IPS-NIHi7 (cell line): ENCODE measurements around the gene HAUS8.

Experiments
- DNase-seq: peaks from one replicate; pipeline ENCODE4 v3.0.0; 2012; ENCODE audit warnings: mixed read lengths; ENCODE audit errors: extremely low spot score

The HAUS8 gene

DNA sequence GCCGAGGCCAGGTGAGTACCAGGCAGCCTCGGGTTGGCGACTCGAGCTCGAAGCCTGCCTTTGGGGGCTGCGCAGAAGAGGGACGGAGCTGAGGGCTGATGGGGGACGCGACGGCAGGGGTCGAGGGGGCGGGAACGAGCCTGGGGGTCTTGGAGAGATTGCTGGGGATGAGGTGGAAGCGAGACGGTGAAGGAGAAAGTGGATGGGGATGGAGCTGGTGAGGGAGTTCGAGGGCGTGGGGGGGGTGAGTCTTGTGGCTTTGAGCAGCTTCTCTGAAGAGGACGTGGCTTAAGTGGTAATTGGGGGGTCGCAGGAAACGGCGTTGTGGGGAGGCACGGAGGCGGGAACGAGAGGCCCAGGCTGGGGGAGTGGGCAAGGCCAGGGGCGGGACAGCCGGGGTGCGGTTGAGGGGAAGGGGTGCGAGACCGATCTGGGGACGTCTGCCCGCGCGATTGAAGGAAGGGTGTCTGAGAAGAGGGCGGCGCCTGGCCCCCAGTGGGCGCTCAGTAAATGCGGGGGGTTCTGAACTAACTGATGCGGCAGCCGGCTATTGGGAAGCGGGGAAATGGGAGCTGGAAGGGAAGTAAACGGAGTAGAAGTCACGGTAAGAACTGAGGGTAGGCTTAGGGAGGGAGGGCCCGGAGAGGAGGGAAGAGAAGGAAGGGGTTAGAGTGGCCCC lies 751 bp upstream of the HAUS8 start:
- no peak for DNase-seq

DNA sequence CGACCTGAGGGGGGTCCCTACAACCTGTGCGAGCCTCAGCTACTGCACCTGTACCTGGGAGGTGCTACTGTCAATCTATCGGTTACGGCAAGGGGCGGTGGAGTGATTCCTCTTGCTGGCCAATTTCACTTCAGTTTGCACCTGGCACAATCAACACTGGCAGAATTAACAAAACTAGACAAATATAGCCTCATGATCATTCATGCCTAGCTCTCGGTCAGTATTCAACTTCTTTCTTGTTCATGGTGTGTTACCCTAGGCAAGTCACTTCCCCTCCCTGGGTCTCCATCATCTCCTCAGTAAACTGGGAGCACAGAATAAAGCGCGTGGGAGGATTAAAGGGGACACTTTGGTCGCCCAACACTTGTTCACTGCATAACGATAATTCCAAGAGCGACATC lies 618 bp downstream of the HAUS8 start:
- DNase-seq: no peak

DNA sequence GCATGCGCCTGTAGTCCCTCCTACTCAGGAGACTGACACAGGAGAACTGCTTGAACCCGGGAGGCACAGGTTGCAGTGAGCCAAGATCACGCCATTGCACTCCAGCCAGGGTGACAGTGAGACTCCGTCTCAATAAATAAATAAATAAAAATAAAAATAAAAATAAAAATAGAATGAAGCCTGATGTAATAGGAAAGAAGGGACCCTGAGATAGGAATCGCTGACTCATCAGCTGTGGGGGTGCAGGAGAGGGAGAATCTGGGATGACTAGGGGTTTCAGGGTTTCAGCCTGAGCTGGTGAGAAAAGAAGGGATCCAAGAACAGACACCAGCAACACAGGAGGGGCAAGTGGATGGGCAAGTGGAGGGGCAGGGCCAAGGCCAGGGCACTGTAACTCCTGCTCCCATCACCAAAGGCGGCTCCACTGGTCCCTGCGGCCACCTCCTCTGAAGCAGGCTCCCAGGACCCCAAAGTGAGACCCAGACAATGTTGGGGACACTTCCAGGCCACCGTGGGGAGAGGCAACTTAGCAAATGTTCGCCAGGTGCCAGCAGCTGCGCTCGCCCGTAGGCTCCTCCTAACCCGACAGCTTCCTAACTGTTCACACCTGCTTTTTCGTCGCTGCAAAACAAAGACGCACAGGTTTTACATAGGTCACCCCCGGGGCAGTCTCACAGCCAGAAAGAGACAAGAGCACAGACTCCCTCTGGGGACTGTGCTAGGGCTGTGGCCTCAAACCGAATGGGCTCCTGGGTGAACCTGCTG lies 1.2 kb downstream of the HAUS8 start:
- no peak for DNase-seq

DNA sequence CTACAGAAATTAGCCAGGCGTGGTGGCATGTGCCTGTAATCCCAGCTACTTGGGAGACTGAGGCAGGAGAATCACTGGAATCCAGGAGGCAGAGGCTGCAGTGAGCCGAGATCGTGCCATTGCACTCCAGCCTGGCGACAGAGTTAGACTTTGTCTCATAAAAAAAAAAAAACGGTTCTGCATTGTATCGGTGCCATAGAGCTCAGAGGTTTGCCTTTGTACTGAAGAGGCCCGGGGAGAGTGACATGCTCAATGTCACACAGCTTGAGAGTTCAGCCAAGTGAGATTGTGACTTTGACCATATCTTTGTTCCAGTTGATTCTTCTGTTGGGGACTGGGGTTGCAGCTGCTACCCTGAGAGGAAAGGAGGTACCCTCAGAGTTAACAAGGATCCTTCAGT lies 4.3 kb downstream of the HAUS8 start:
- no peak for DNase-seq

DNA sequence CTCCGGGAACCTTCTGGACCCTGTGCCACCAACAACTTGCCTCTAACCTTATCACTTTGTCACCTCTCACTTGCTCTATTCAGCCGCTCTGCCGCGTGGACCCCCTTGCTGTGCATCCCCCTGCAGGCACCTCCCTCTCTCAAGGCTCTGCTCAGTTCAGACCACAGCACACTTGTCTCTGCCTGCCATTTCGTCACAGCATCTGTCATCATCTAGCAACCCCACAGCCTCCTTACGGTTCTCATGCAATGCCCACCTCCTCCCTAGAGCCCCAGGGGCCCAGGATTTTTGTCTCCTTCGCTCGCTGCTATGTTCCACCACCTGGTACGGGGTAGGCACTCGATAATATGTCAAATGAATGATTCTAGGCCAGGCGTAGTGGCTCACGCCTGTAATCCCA lies 4.8 kb downstream of the HAUS8 start:
- no peak for DNase-seq

DNA sequence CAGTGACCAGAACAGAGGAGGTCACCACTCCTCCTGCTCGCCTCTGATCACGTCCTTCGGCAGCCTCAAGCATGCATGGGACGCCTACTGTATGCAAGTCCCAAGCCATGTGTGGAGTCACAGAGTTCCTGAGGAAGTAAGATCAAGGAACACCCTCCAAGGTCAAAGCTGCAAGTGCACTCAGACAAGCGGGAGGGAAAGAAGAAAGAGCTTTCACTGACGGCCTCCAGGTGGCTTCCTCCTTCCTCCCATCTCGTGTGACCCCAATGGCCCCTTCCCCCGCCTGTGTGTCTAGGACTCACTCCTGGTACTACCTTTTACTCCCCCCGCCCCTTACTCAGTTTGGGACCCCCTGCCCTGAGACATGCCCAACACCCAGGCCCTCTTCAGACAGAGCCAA lies 6.1 kb downstream of the HAUS8 start:
- DNase-seq: peak; percentile 44

DNA sequence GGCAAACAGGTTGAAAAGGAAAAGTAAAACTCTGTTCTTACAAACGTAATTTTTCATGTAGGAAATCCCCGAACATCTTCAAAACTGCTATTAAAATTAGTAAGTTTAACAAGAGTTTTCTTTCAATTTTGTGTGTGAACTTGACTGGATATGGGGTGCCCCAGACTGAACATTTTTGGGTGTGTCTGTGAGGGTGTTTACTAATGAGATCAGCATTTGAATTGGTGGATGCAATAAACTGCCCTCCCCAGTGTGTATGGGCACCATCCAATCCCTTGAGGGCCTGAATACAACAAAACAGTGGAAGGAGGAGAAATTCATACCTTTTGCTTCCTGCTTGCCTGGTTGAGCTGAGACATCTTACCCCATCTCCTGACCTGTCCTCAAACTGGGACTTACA lies 11.8 kb downstream of the HAUS8 start:
- DNase-seq: no peak

DNA sequence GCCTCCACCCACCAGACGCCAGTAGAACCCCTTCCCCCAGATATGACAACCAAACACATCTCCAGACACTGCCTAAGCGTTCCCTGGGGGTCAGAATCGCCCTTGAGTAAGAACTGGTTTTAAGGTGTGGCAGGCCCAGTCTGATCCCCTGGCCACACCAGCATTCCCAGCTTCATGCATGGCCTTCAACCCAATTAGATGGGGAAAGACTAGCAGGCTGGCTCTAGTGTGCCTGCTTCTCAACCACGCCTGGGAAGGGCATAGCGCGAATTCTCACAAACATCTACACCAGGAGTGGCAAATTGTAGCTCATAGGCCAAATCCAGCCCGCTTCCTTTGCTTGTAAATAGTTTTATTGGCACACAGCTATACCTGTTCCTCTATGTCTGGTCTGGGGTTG lies 13.6 kb downstream of the HAUS8 start:
- DNase-seq: no peak

DNA sequence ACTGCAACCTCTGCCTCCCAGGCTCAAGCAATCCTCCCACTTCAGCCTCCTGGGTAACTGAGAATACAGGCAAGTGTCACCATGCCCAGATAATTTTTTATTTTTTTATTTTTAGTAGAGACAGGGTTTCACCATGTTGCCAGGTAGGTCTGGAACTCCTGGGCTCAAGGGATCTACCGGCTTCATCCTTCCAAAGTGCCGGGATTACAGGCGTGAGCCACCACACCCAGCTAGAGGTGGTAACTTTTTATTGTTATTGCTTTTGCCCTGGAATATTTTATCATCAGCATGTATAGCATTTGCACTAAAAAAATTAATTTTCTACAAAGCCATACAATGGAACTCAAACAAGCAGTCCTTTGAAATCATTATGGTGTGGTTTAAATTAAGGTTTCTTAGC lies 14.0 kb downstream of the HAUS8 start:
- no peak for DNase-seq

DNA sequence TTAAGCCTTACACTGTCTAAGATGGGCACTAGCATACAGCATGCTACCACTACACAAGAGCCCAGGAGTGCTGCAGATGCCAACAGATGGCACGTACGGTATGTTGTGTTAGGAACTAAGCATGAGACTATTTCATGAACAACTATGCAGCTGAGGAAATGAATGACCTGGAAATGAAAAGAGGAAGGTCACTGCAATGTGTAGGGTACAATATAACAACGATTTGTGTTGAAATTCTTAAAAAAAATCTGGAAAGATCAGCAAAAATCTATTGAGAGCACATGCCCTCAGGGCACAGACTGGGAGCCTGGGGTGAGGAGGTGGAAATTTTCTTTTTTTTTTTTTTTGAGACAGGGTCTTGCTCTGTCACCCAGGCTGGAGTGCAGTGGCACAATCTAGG lies 14.4 kb downstream of the HAUS8 start:
- DNase-seq: no peak

DNA sequence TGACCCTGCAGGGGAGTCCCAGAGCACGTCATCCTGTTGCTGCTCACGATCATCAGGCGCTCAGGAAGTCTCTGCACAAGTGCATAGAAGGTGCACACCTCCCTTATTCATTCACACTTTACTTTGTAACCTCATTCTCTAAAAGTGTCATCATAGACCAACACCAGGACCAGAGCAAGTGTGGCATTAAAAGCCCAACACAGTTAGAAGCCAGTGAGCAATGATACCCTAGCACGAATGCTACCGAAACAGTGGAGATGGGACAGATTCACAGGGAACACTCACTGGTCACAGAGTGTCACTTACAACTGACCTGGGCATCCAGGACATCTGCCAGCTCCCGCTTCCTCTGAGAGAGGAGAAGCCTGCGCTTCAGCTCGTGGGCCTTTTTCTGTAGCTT lies 17.0 kb downstream of the HAUS8 start:
- DNase-seq: no peak

DNA sequence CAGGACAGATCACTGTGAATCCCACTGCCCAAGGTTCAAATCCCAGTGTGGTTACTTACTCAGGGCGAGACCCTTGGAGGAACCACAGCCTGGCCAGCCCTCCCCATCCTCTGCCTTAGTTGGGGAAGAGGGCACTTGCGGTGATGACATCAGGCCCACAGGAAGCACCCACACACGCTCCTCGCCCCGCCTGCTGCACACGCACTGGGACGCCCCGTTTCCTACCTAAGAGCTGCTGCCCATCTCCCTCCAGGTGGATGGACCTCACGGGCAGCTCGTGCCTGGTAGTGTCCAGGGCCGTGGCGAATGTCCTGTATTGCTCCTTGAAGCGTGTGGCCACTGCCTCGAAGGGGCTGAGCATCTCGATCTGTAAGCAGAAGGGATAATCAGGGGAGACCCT lies 19.6 kb downstream of the HAUS8 start:
- no peak for DNase-seq

DNA sequence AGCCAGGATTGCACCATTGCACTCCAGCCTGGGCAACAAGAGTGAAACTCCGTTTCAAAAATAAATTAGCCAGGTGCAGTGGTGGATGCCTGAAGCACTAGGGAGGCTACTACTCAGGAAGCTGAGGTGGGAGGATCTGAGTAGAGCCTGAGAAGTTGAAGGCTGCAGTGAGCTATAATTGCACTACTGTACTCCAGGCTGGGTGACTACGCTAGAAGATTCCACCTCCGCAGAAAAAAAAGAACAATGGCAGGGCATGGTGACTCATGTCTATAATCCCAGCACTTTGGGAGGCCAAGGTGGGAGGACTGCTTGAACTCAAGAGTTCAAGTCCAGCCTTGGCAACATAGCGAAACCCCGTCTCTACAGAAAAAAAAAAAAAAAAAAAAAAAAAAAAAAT lies 20.5 kb downstream of the HAUS8 start:
- DNase-seq: no peak

DNA sequence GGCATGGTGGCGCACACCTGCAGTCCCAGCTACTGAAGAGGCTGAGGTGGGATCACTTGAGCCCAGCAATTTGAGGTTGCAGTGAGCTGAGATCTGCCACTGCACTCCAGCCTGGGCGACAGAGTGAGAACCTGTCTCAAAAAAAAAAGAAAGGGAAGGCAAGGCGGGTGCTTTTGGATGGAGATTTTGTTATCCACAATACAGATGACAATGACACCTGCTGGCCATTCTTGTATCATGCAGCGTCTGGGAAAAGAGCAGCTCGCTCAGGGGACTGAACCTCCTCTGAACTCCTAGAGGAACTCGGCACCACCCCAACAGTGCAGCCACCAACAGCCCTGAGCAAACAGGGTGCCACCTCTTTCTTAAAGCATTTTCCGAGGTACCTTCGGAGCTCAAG lies 22.8 kb downstream of the HAUS8 start:
- peak; percentile 73 for DNase-seq

DNA sequence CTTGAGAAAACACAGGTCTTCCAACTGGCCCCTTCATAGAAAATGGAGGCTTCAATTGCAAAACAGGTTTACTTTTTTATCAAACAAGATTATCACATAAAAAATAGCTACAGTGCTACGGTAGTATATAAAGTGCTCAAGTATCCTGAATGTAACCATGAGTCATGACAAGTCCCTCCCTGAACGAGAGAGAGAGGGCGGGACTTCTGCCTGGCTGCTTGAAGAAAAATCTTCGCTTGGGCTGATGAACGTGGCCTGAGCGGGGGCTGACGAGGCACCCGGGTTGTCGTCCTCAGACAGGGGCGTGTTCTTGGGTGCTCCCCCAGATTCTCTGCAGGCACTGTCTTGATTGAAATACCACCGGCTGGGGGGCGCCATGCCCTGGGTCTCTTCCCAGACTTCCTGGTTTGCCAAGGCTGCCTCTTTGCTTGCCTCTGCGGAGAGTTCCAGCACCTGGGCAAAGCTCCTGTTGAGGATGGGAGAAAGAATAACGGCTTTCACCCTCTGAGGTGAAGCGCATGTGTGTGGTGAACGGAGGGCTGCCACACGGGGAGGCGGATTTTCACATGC lies 25.5 kb downstream of the HAUS8 start:
- DNase-seq: no peak

DNA sequence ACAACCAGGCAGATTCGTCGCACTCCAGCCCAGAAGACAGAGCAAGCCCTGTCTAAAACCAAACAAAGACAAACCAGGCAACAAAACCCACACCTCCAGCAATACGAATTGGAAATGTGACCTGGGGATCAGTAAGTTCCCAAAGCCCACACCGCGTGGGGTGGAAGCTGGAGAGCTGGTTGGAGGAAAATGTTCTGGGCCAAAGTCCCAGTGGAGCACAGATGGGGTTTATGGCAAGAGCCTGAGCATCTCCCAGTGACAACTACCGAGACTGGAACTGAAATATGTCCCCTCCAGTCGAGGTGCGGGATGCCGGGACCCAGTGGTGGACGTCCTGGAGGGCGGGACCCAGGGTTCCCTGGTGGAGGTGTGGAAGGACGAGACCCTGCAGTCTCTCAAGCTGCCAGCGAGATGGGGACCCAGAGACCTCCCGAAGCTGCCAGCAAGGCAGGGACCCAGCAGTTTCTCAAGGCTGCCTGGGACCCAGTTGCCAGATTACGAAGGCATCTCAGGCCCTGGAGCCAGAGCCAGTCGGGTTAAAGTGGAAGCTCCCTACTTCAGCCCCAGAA lies 26.3 kb downstream of the HAUS8 start:
- no peak for DNase-seq

DNA sequence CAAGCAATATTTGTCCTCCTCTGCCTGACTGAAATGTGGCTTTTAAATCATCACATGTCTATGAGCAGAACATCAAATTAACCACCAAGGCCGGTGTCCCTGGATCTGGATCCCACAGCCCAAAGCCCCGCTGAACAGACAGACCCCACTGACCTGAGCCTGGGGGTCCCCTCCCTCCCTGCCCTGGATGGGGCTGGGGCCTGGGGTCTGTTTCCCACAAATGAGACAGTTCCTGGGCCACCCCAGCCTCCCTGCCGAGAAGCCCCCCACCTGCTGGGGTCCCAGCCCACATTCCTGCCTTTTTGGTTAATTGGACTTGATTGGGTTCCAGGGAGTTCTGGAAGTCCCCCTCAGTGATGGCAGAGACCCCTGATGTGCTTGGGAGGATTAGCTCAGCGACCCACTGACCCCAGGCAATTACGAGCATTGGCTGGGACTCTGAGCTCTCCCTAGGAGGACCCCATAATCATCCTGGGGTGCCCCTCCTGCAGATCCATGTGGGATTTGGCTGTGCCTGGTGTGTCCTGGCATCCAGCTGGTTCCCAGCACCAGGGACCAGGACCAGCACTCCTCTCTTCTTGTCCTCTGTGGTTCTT lies 29.2 kb downstream of the HAUS8 start:
- no peak for DNase-seq

DNA sequence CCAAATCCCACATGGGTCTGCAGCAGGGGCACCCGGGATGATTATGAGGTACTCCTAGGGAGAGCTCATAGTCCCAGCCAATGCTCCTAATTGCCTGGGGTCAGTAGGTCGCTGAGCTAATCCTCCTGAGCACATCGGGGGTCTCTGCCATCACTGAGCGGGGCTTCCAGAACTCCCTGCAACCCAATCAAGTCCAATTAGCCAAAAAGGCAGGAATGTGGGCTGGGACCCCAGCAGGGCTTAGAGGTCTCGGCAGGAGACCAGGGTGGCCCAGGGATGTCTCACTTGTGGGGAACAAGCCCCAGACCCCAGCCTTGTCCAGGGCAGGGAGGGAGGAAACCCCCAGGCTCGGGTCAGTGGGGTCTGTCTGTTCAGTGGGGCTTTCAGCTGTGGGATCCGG lies 31.5 kb downstream of the HAUS8 start:
- no peak for DNase-seq

DNA sequence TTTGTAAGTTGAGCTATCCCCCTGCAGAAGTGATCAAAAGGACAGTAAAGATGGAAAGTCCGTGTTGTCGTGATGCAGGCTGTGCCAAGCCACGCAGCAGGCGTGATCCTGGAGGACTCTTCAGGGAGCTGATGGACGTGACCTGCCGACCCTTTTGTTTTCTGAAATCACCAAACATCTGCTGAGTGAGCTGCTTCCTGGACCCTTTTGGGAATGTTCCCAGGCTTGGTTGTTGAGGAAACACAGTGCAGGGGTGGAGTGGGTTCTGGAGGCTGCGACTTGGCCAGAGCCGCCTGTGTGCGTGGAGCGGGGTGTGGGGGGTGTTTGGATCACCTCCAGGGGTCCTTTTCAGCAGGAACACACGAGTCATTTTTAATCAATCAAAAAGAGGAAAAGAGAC lies 33.3 kb downstream of the HAUS8 start:
- no peak for DNase-seq

DNA sequence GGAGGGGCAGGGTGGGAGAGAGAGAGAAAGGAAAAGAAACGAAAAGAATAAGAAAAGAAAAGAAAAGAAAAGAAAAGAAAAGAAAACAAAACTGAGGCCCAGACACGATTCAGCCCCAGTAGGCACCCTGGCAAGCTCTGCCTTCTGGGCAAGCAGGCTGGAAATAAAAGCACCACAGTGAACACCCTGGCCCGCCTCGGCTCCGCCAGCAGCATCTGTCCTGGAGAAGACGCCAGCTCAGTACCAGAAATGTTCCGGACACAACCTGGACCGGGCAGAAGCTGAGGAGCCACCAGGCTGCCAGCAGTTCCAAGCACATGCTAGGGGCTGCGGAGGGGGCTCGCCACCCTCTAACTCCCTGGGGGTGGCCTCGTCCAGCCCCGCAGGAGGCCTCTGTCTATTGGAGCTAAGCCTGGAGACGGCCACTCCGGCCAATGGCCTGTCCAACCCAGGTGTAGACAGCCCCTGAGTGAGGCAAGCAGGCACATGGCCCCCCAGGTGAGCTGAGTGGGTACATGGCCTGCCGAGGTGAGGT lies 37.2 kb downstream of the HAUS8 start:
- DNase-seq: no peak

DNA sequence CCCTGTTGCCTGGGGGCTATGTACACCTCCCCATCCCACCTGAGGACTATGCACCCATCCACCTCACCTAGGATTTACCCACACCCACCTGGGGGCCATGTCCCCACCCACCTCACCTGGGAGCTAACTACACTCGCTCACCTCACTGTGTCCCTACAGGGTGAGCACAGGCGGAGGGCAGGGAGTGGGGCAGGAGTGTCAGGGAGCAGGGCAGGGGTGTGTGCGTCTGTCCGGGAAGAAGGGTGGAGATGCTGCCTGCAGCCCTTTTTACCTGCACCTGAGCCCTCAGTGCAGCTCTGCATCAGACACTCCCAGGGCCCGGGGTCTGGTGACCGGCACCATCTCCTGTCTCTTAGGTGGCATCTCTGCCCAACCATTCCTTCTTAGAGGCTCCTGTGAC lies 38.1 kb downstream of the HAUS8 start:
- no peak for DNase-seq

DNA sequence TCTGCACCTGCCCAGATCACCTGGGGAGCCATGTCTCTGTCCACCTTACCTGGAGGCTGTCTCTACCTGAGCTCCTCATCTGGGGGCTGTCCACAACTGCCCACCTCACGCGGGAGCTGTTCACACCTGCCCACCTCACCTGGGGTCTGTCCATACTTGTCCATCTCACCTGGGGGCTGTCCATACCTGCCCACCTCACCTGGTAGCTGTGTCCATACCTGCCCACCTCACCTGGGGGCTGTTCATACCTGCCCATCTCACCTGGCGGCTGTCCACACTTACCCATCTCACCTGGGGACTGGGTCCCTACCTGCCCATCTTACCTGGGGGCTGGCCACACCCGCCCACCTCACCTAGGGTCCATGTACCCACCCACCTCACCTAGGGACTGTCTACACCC lies 38.6 kb downstream of the HAUS8 start:
- DNase-seq: no peak
